ENCODE measurements around the gene HS2ST1. TPM values are rescaled to one million over a fixed set of nuclear protein-coding genes. Genes with fewer than 3 reads are reported as not detected.

The HS2ST1 gene
- polyA plus RNA-seq, 10 donors: 18.6 to 26.9 (median 22.6) TPM

- DNase-seq: no peak
Observed at GRCh38 chr1:87106867-87107266, 192.4 kb downstream of the HS2ST1 start.

DNA sequence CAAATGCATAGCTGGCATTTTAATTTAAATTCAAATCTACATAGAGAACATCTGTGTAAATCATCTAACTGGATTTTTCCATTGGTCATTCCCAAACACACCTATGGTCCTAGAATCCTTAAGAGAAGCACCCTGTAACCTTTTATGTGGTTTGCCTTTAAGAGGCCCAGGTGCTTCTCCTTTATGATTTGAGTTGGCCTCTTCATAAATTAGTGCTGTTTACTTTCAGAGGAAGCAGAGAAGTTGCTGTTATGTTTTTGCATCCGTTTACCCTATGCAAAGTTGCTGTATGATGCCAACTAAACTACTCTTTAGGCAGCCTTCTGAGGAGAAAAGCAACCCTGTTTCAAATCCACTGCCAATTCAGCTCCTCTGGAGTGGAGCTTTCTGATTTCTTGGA is 193.8 kb downstream of the HS2ST1 start:
- no peak for DNase-seq

DNA sequence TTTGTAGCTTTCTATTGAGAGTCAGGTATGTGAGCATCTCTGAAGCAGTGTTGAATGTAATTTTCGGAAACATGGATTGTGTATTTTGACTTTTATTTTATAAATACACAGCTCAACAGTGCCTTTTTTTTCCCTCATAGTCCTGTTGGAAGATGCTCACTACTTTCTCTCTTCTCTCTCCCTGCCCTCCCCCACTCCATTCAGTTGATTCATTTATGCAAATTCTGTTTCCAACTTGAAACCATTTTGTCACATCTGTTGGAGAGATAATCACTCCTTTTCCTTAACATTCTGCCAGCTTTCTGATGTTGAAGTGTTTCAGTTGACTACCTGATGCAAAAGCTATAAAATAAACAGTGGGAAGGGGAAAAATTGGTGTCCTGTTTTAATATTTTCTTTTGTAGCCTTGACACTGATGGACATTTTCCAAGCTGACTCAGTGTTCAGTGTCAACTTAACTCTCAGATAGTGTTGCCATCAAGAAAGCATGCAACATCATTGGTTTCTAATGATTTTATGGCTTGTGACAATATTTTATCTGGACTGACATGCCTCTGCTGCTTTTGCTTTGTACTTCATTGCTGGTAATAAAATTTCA is 194.5 kb downstream of the HS2ST1 start:
- no peak for DNase-seq

GRCh38 chr1:87111659-87112371 is 197.4 kb downstream of the HS2ST1 start:
- DNase-seq: peak in 1 of 3 donors; percentile 57

GRCh38 chr1:87113313-87113712 is 198.9 kb downstream of the HS2ST1 start:
- DNase-seq: peak in 2 of 3 donors; percentile 24 to 50

- DNase-seq: peak in 1 of 3 donors; percentile 82
Observed at GRCh38 chr1:87115317-87115890, 201.0 kb downstream of the HS2ST1 start.

DNA sequence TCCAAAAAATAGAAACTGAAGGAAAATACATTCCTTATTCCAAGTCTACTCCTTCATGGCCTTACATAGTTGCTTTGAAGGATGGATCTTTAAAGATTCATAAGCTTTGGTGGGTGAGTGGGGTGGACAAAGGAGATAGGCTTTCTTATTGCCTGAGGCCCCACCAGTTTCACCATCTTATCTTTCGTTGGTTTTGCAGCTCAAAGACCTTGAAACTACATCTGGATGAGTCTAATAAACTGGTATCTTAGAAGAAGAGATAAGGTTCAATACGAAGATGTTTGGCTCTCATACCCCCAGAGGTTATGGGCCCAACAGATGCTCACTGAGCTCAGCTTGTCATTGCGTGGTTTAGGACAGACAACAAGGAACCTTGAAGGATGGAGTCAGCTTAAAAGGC is 201.5 kb downstream of the HS2ST1 start:
- DNase-seq: no peak

- peak in 1 of 3 donors; percentile 53 for DNase-seq
Observed at GRCh38 chr1:87117761-87118368, 203.4 kb downstream of the HS2ST1 start.

DNA sequence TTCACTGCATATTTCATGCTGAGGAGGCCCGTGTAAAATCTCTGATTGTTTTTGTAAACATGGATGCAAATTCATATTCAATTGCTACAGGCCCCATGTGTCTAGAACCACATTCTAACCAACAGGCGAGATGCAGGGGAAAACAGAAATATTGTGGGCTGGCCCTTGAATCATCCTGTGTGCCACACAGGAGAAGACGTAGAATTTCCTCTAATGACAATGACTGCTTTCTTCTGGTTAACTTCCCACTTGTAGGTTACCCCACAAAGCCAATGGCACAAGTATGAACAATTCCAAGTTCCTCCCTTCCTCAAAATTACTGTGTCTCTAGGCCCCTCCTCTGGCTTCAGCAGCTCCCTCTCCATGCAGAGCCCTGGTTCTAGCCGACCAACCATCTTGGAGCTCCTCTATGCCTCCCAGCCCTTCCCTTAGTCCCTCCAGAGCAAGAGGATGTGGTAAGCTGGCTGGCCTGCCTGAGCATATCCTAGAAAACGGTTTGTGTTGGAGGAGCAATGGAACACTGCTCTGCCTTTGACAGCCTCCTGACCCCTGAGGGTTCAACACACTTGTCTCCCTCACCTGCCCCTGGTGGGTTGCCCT is 205.2 kb downstream of the HS2ST1 start:
- no peak for DNase-seq

- DNase-seq: no peak
Observed at GRCh38 chr1:87120779-87121178, 206.3 kb downstream of the HS2ST1 start.

GRCh38 chr1:87121711-87122163 is 207.3 kb downstream of the HS2ST1 start:
- DNase-seq: peak in 2 of 3 donors; percentile 26 to 62

- no peak for DNase-seq
Observed at GRCh38 chr1:87122243-87122642, 207.8 kb downstream of the HS2ST1 start.

GRCh38 chr1:87123610-87124009 is 209.2 kb downstream of the HS2ST1 start:
- DNase-seq: no peak

GRCh38 chr1:87126886-87127505 is 212.6 kb downstream of the HS2ST1 start:
- no peak for DNase-seq

DNA sequence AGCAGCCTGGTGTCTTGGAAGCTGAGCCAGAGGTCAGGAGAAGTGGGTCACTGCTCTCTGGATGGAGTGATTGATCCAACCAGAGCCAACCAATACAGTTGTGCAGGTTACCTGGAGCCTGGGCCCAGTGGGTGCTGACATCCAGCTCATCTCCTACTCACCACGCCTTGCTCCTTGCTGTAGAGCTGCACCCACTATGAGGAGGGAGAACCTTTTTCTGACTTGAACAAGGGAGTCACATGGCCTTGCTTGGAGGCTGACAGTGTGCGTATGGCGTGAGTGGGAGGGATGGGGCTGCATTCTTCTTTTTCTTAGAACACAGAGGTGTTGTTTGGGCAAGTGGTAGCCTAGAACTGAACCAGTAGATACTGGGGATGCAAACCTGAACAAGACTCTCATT is 213.1 kb downstream of the HS2ST1 start:
- no peak for DNase-seq

- DNase-seq: no peak
Observed at GRCh38 chr1:87129038-87129437, 214.6 kb downstream of the HS2ST1 start.

- DNase-seq: peak in 2 of 3 donors; percentile 42 to 63
Observed at GRCh38 chr1:87129606-87130005, 215.2 kb downstream of the HS2ST1 start.

GRCh38 chr1:87130438-87130837 is 216.0 kb downstream of the HS2ST1 start:
- DNase-seq: no peak

GRCh38 chr1:87131809-87132283 is 217.4 kb downstream of the HS2ST1 start:
- peak; percentile 79 to 95 (median 93) for DNase-seq

- no peak for DNase-seq
Observed at GRCh38 chr1:87132284-87132870, 217.9 kb downstream of the HS2ST1 start.

DNA sequence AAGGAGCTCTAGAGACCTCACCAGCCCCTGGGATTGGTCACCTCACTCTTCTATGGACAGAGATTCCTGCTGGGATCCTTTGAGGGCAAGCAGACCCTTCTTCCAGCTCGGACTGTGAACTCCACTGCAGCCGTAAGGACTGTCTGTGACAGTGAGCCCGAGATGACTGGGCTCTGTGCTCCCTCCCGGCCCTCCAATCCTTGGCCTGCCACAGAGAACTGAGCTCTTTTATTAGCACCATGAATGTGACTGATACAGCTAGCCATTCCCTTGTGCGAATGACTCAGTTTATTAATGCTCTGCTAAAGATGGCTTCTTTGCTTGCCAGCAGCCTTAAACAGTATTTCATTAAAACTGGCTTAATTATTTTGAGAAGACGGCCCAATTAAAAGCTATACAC is 219.6 kb downstream of the HS2ST1 start:
- DNase-seq: no peak

Measured in muscle of back (tissue), 11 donors.